HCT116 (cell line): Measurements from ENCODE around the gene SEMA4F. TPM values are rescaled to one million over a fixed set of nuclear protein-coding genes. Genes with fewer than 3 reads are reported as not detected.

Experiments
- ATAC-seq: fragments of 200-7000 bp; cut with Tn5 transposase; 2 replicates; pipeline ENCODE4 v1.9.1; 2020; ENCODE audit warnings: mild to moderate bottlenecking, moderate library complexity
- BruUV-seq: library from RNA; stranded (reverse); fragments of 400-500 nt; replicated peaks from 2 replicates; lab custom pipeline; 2021; lab: Mats Ljungman, UMichigan
- CTCF ChIA-PET: fragments of 300-600 bp; sonication (Branson Sonifier 250); formaldehyde crosslinking; loops from one replicate; lab custom pipeline; 2021; ENCODE audit warnings: antibody characterized with exemption; lab: Charles Lee
- POLR2A ChIA-PET: fragments of 300-600, 350-600 bp; sonication (Branson Sonifier 250); formaldehyde crosslinking; loops from one replicate; lab custom pipeline; 2021; ENCODE audit warnings: antibody characterized with exemption; lab: Charles Lee
- RAD21 ChIA-PET, 2 experiments: fragments of 300-600 bp; sonication (Branson Sonifier 250); formaldehyde crosslinking; loops; one replicate each; lab custom pipeline; 2023; ENCODE audit warnings: low total read pairs in 2 of 2; ENCODE audit not compliant: uncharacterized antibody in 2 of 2, unreplicated experiment in 2 of 2, low non-redundant PET in 1 of 2; lab: Charles Lee
- DNase-seq: peaks from one replicate; pipeline ENCODE4 v3.0.0-alpha.2; 2010; ENCODE audit warnings: low read depth, low spot score
- H2AFZ ChIP-seq: fragments of 200-600 bp; shearing (Covaris generic), sonication (generic); 2 replicates; pipeline ENCODE4 v1.6.1; 2017; ENCODE audit warnings: low read depth, mixed run types, mixed read lengths, antibody characterized with exemption, low read length; ENCODE audit not compliant: poor library complexity, severe bottlenecking
- H3K27ac ChIP-seq: 2 replicates; pipeline ENCODE4 v1.5.1; 2012; ENCODE audit warnings: low read depth, low read length
- H3K27me3 ChIP-seq: fragments of 200-600 bp; sonication (generic); 2 replicates; pipeline ENCODE4 v1.6.1; 2016; ENCODE audit warnings: mixed run types, low read length, mixed read lengths; ENCODE audit not compliant: insufficient read depth
- H3K36me3 ChIP-seq, 2 experiments: fragments of 200-500 bp in 1 of 2; fragments of 200-600 bp in 1 of 2; sonication (Bioruptor generic) in 1 of 2; sonication (generic) in 1 of 2; 2 replicates each; pipeline versions ENCODE4 v1.5.1 to v1.6.1; 2014 to 2016; ENCODE audit warnings: low read length in 2 of 2, inconsistent platforms in 1 of 2, mixed read lengths in 1 of 2, mixed run types in 1 of 2; ENCODE audit not compliant: insufficient read depth in 2 of 2, control insufficient read depth in 1 of 2
- H3K4me1 ChIP-seq, 2 experiments: fragments of 200-600 bp in 1 of 2; sonication (generic) in 1 of 2; 2 replicates each; pipeline versions ENCODE4 v1.5.1 to v1.6.1; 2012 to 2017; ENCODE audit warnings: low read length in 2 of 2, inconsistent platforms in 1 of 2, mild to moderate bottlenecking in 1 of 2, mixed read lengths in 1 of 2, mixed run types in 1 of 2, moderate library complexity in 1 of 2; ENCODE audit not compliant: insufficient read depth in 2 of 2, control insufficient read depth in 1 of 2
- H3K4me2 ChIP-seq: fragments of 200-600 bp; sonication (generic); 2 replicates; pipeline ENCODE4 v1.6.1; 2017; ENCODE audit warnings: mixed run types, low read length, mixed read lengths
- H3K4me3 ChIP-seq, 2 experiments: fragments of 200-600 bp in 1 of 2; sonication (generic) in 1 of 2; replicated peaks in 1 of 2; 2 replicates each; pipeline ENCODE4 v1.5.1; 2011 to 2016; ENCODE audit warnings: low read length in 2 of 2, control low read depth in 1 of 2, low read depth in 1 of 2, mild to moderate bottlenecking in 1 of 2, mixed read lengths in 1 of 2, mixed run types in 1 of 2
- H3K79me2 ChIP-seq: fragments of 200-600 bp; sonication (generic); 2 replicates; pipeline ENCODE4 v1.6.1; 2017; ENCODE audit warnings: mild to moderate bottlenecking, mixed run types, low read length, moderate library complexity, mixed read lengths; ENCODE audit not compliant: insufficient read depth
- H3K9ac ChIP-seq: fragments of 200-600 bp; sonication (generic); 2 replicates; pipeline ENCODE4 v1.6.1; 2016; ENCODE audit warnings: low read length, mixed read lengths
- H3K9me2 ChIP-seq: fragments of 200-600 bp; sonication (generic), shearing (Covaris generic); 2 replicates; pipeline ENCODE4 v1.6.1; 2017; ENCODE audit warnings: mixed run types, mild to moderate bottlenecking, moderate library complexity; ENCODE audit not compliant: insufficient read depth
- H3K9me3 ChIP-seq, 2 experiments: fragments of 200-500 bp in 1 of 2; fragments of 200-600 bp in 1 of 2; sonication (Bioruptor generic) in 1 of 2; sonication (generic) in 1 of 2; 2 replicates each; pipeline ENCODE4 v1.6.1; 2014 to 2017; ENCODE audit warnings: low read length in 2 of 2, mixed read lengths in 2 of 2, inconsistent platforms in 1 of 2, low read depth in 1 of 2, mild to moderate bottlenecking in 1 of 2, mixed run types in 1 of 2, moderate library complexity in 1 of 2; ENCODE audit not compliant: control insufficient read depth in 1 of 2, insufficient read depth in 1 of 2
- H4K20me1 ChIP-seq: fragments of 200-600 bp; sonication (generic), shearing (Covaris generic); 2 replicates; pipeline ENCODE4 v1.6.1; 2017; ENCODE audit warnings: mixed run types, mild to moderate bottlenecking, moderate library complexity; ENCODE audit not compliant: insufficient read depth
- EGR1 ChIP-seq: IDR thresholded peaks from 2 replicates; pipeline ENCODE4 v1.6.1; 2012; ENCODE audit warnings: low read depth
- POLR2AphosphoS5 ChIP-seq: IDR thresholded peaks from 2 replicates; pipeline ENCODE4 v1.6.1; 2011; ENCODE audit warnings: mild to moderate bottlenecking, low read depth, low read length, moderate library complexity
- SIN3A ChIP-seq: IDR thresholded peaks from 2 replicates; pipeline ENCODE4 v1.6.1; 2012; ENCODE audit warnings: low read depth
- TCF7L2 ChIP-seq: IDR thresholded peaks from 2 replicates; pipeline ENCODE4 v1.7.0; 2011; ENCODE audit warnings: borderline replicate concordance, inconsistent platforms; ENCODE audit not compliant: insufficient read depth, insufficient read length; ENCODE audit errors: extremely low read depth
- intact Hi-C: fragments of 100-400 bp; cut with micrococcal nuclease; formaldehyde crosslinking; loops from 2 replicates; pipeline ENCODE4 v1.10.0; 2022
- total RNA-seq: library from RNA; stranded (reverse); gene quantifications from one replicate; pipeline ENCODE4 v1.2.1, GENCODE V29; 2021; ENCODE audit not compliant: unreplicated experiment
- TF ChIP-seq, protein P1 (sequence below): IDR thresholded peaks from 2 replicates; pipeline ENCODE4 v1.6.1; 2012
- TF ChIP-seq, protein P2 (sequence below): IDR thresholded peaks from 2 replicates; pipeline ENCODE4 v1.6.1; 2012; ENCODE audit warnings: low read depth

Gene SEMA4F
- total RNA-seq, 1 experiment from 2014 or later = 12.3 TPM

DNA sequence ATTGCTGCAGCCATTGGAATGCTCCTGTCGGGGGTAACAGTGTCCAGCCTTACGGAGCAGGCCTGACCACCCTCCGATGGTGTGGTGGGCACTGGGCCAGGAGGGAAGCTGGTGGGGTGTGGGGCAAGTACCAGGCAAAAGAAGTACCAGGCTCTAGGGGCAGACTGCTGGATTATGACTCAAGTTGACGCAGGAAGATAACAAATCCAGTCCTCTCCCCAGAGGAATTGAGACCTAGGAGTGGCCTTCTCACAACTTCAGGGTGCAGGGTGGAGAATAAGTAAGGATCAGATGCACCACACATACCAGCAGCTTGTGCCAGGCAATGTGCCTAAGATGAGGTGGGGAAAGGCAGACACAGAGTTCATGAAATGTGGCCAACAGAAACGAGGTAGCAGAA, 37.9 kb downstream of the SEMA4F start:
- BruUV-seq = no TSS peak
- Histone ChIP-seq H3K4me3 (no peak overlapping the region), H2AFZ (no peak overlapping the region), H4K20me1 (no peaks in the 10 kb centered on the region), H3K27me3 (no peaks in the 10 kb centered on the region), H3K9me2 (no peaks in the 10 kb centered on the region), H3K27ac (no peak overlapping the region), H3K9ac (no peak overlapping the region), H3K9me3 (no peaks in the 10 kb centered on the region), H3K4me2 (no peak overlapping the region), H3K4me1 (no peaks in the 10 kb centered on the region), H3K36me3 (no peaks in the 10 kb centered on the region), H3K79me2 (no peaks in the 10 kb centered on the region)
- TF ChIP-seq POLR2AphosphoS5 = no peak
- no peak for TF ChIP-seq SIN3A
- TF ChIP-seq EGR1 = no peak
- intact Hi-C loops = loop anchor here (2.0 to 10.0 kb wide), 2 partner anchors 363 to 713 kb away; no protein-coding TSS in a partner anchor
- DNase-seq = no peak
- ChIA-PET RAD21 (no interaction called here), POLR2A (no interaction called here), CTCF (interaction anchor here (1.3 to 3.0 kb wide), 2 partner anchors 171 to 184 kb away, joined by 4 to 46 read pairs; no protein-coding TSS in a partner anchor)
- ATAC-seq = no peak

DNA sequence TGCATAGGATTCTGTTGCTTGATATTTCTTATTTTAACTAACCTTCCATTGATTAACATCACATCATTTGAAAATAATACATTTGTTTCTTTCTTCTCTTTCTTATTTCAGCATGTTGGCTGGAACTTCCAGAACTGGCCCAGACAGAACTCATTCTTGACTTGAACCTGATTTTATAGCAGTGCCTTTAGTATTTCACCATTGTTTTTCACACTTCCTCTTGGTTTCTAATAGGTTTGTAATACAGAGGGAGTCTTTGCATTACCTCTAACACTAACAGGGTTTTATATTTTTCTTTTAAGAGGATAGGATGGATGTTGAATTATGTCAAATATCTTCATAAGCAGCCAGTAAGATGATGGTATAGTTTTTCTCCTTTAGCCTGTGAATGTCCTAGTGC, 39.2 kb downstream of the SEMA4F start:
- BruUV-seq = no TSS peak
- H3K4me2 ChIP-seq = no peak overlapping the region
- intact Hi-C loops = loop anchor here (10.0 kb wide), 1 partner anchor 362 kb away; no protein-coding TSS in a partner anchor

More for the DNA sequence above, 39.2 kb downstream of the SEMA4F start:
- H3K4me1 ChIP-seq = no peaks in the 10 kb centered on the region
- CTCF ChIA-PET = interaction anchor here (3.0 kb wide), 1 partner anchor 183 kb away, joined by 46 read pairs; no protein-coding TSS in a partner anchor
- H3K36me3 ChIP-seq = no peaks in the 10 kb centered on the region
- H3K9ac ChIP-seq = no peak overlapping the region
- H3K9me2 ChIP-seq = no peaks in the 10 kb centered on the region
- no peak for ATAC-seq
- no peaks in the 10 kb centered on the region for H3K27me3 ChIP-seq
- H3K4me3 ChIP-seq = no peak overlapping the region
- H3K9me3 ChIP-seq = no peaks in the 10 kb centered on the region
- RAD21 ChIA-PET = no interaction called here
- H4K20me1 ChIP-seq = no peaks in the 10 kb centered on the region
- POLR2A ChIA-PET = no interaction called here
- no peak for DNase-seq
- no peaks in the 10 kb centered on the region for H3K79me2 ChIP-seq
- H3K27ac ChIP-seq = no peak overlapping the region
- H2AFZ ChIP-seq = no peak overlapping the region
- TF ChIP-seq, protein P1, sequence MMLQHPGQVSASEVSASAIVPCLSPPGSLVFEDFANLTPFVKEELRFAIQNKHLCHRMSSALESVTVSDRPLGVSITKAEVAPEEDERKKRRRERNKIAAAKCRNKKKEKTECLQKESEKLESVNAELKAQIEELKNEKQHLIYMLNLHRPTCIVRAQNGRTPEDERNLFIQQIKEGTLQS = no peak
- TF ChIP-seq, protein P2, sequence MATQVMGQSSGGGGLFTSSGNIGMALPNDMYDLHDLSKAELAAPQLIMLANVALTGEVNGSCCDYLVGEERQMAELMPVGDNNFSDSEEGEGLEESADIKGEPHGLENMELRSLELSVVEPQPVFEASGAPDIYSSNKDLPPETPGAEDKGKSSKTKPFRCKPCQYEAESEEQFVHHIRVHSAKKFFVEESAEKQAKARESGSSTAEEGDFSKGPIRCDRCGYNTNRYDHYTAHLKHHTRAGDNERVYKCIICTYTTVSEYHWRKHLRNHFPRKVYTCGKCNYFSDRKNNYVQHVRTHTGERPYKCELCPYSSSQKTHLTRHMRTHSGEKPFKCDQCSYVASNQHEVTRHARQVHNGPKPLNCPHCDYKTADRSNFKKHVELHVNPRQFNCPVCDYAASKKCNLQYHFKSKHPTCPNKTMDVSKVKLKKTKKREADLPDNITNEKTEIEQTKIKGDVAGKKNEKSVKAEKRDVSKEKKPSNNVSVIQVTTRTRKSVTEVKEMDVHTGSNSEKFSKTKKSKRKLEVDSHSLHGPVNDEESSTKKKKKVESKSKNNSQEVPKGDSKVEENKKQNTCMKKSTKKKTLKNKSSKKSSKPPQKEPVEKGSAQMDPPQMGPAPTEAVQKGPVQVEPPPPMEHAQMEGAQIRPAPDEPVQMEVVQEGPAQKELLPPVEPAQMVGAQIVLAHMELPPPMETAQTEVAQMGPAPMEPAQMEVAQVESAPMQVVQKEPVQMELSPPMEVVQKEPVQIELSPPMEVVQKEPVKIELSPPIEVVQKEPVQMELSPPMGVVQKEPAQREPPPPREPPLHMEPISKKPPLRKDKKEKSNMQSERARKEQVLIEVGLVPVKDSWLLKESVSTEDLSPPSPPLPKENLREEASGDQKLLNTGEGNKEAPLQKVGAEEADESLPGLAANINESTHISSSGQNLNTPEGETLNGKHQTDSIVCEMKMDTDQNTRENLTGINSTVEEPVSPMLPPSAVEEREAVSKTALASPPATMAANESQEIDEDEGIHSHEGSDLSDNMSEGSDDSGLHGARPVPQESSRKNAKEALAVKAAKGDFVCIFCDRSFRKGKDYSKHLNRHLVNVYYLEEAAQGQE = no peak
- no peak for TF ChIP-seq TCF7L2
- TF ChIP-seq EGR1 = no peak
